Stomach smooth muscle (tissue), 2 donors: Measurements from ENCODE around the gene DCPS.
"Not testable (repeated sequence)": the region's sequence is repeated elsewhere in the genome, so short reads cannot be mapped to it uniquely, and the experiment has no call there.

Experiments
- H3K27ac ChIP-seq: one replicate; pipeline ENCODE4 v1.7.0; 2013; ENCODE audit warnings: mild to moderate bottlenecking, low read length, inconsistent platforms
- H3K27me3 ChIP-seq, 2 donors: one replicate each; pipeline ENCODE4 v1.7.0; 2013; ENCODE audit warnings: low read length in 2 of 2; ENCODE audit not compliant: insufficient read depth in 2 of 2, control insufficient read depth in 1 of 2
- H3K36me3 ChIP-seq, 2 donors: one replicate each; pipeline ENCODE4 v1.7.0; 2013; ENCODE audit warnings: low read length in 2 of 2; ENCODE audit not compliant: control insufficient read depth in 2 of 2, insufficient read depth in 2 of 2
- H3K4me1 ChIP-seq: one replicate; pipeline ENCODE4 v1.7.0; 2013; ENCODE audit warnings: low read length; ENCODE audit not compliant: control insufficient read depth, insufficient read depth
- H3K4me3 ChIP-seq, 2 donors: one replicate each; pipeline ENCODE4 v1.7.0; 2013; ENCODE audit warnings: low read length in 2 of 2
- H3K9ac ChIP-seq, 2 donors: one replicate each; pipeline ENCODE4 v1.7.0; 2013; ENCODE audit warnings: low read length in 2 of 2, mild to moderate bottlenecking in 1 of 2
- H3K9me3 ChIP-seq, 2 donors: one replicate each; pipeline ENCODE4 v1.7.0; 2013; ENCODE audit warnings: low read length in 2 of 2; ENCODE audit not compliant: control insufficient read depth in 2 of 2
- donor health status: healthy.
- donor health status: Pancreatic carcinoma.

Gene DCPS

GRCh38 chr11:126345283-126345682 lies 41.4 kb downstream of the DCPS start:
- H3K4me1 ChIP-seq: peaks cover 23% of the 10 kb centered on the region
- H3K36me3 ChIP-seq: peaks cover 2 to 18% of the 10 kb centered on the region in 2 donors
- no peak overlapping the region for H3K9ac ChIP-seq
- no peak overlapping the region for H3K27ac ChIP-seq
- H3K27me3 ChIP-seq: no peaks in the 10 kb centered on the region
- H3K9me3 ChIP-seq: no peaks in the 10 kb centered on the region
- no peak overlapping the region for H3K4me3 ChIP-seq

GRCh38 chr11:126345759-126346585 lies 42.1 kb downstream of the DCPS start:
- H3K4me1 ChIP-seq: peaks cover 27% of the 10 kb centered on the region
- no peaks in the 10 kb centered on the region for H3K27me3 ChIP-seq
- no peak overlapping the region for H3K9ac ChIP-seq
- no peaks in the 10 kb centered on the region for H3K9me3 ChIP-seq
- H3K36me3 ChIP-seq: peaks cover 2 to 14% of the 10 kb centered on the region in 2 donors
- H3K27ac ChIP-seq: no peak overlapping the region
- no peak overlapping the region for H3K4me3 ChIP-seq

GRCh38 chr11:126346586-126346940 lies 42.7 kb downstream of the DCPS start:
- Histone ChIP-seq H3K4me1 (peaks cover 27% of the 10 kb centered on the region), H3K36me3 (peaks cover under 1 to 9% of the 10 kb centered on the region in 2 donors), H3K27ac (no peak overlapping the region), H3K4me3 (no peak overlapping the region), H3K27me3 (no peaks in the 10 kb centered on the region), H3K9ac (no peak overlapping the region), H3K9me3 (no peaks in the 10 kb centered on the region)

GRCh38 chr11:126346946-126347345 lies 43.1 kb downstream of the DCPS start:
- not testable (repeated sequence) for H3K9me3 ChIP-seq, H3K36me3 ChIP-seq, H3K4me3 ChIP-seq, H3K27me3 ChIP-seq, H3K27ac ChIP-seq, H3K9ac ChIP-seq
- peaks cover 27% of the 10 kb centered on the region for H3K4me1 ChIP-seq

- Histone ChIP-seq H3K36me3 (peaks cover 0 to 6% of the 10 kb centered on the region in 2 donors), H3K9me3 (no peaks in the 10 kb centered on the region), H3K4me1 (peaks cover 33% of the 10 kb centered on the region), H3K27me3 (no peaks in the 10 kb centered on the region), H3K27ac (no peak overlapping the region), H3K9ac (no peak overlapping the region), H3K4me3 (no peak overlapping the region)
Measured at GRCh38 chr11:126347751-126348668, 44.1 kb downstream of the DCPS start.

- Histone ChIP-seq H3K9me3 (no peaks in the 10 kb centered on the region), H3K4me1 (peaks cover 41% of the 10 kb centered on the region), H3K4me3 (peak overlapping the region in 1 of 2 donors; percentile 29), H3K9ac (no peak overlapping the region), H3K36me3 (no peaks in the 10 kb centered on the region), H3K27me3 (no peaks in the 10 kb centered on the region), H3K27ac (peak overlapping the region; percentile 31)
Measured at GRCh38 chr11:126348806-126349582, 45.1 kb downstream of the DCPS start.

- Histone ChIP-seq H3K4me3 (no peak overlapping the region), H3K4me1 (peaks cover 48% of the 10 kb centered on the region), H3K27me3 (no peaks in the 10 kb centered on the region), H3K27ac (peak overlapping the region; percentile 11), H3K9me3 (no peaks in the 10 kb centered on the region), H3K9ac (no peak overlapping the region), H3K36me3 (no peaks in the 10 kb centered on the region)
Measured at GRCh38 chr11:126350836-126351235, 47.0 kb downstream of the DCPS start.

GRCh38 chr11:126352163-126352562 lies 48.3 kb downstream of the DCPS start:
- no peak overlapping the region for H3K4me3 ChIP-seq
- H3K9me3 ChIP-seq: no peaks in the 10 kb centered on the region
- peaks cover 56% of the 10 kb centered on the region for H3K4me1 ChIP-seq
- no peak overlapping the region for H3K27ac ChIP-seq
- no peaks in the 10 kb centered on the region for H3K27me3 ChIP-seq
- H3K36me3 ChIP-seq: no peaks in the 10 kb centered on the region
- H3K9ac ChIP-seq: no peak overlapping the region

- no peak overlapping the region for H3K9ac ChIP-seq
- no peaks in the 10 kb centered on the region for H3K9me3 ChIP-seq
- H3K27ac ChIP-seq: no peak overlapping the region
- H3K4me1 ChIP-seq: peaks cover 56% of the 10 kb centered on the region
- H3K27me3 ChIP-seq: no peaks in the 10 kb centered on the region
- no peak overlapping the region for H3K4me3 ChIP-seq
- no peaks in the 10 kb centered on the region for H3K36me3 ChIP-seq
Measured at GRCh38 chr11:126352934-126353801, 49.3 kb downstream of the DCPS start.
